ENCODE data around the gene CIDEA.

CIDEA gene

DNA sequence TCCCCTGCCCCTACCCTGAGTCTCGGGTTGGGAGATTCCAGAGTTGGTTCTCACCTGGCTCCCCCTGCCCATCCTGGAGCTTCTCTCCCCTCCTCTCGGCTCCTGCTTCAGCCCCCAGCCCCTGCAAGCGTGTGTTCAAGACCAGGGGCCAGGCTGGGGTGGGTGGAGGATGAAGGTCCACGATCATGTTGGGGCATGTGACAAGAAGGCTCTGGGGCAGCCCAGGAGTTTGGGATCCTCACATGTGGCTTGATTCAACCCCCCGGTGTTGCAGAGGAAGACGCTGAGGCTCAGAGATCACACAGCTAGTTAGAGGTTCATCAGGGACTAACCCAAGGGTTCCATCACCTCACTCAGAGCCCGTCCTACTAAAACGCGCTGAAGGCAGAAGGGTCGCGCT lies 39.7 kb downstream of the CIDEA start:
- H3K4me1 ChIP-seq (ENCODE audit: control insufficient read depth, low read depth, low read length): peaks cover 3% of the 10 kb centered on the region
- H3K9ac ChIP-seq (ENCODE audit: low read length): no peak overlapping the region
- no peaks in the 10 kb centered on the region for H3K9me3 ChIP-seq (ENCODE audit: control insufficient read depth, low read depth, low read length)
- H3K4me3 ChIP-seq (ENCODE audit: low read length): no peak overlapping the region
- no peak overlapping the region for H3K27ac ChIP-seq (ENCODE audit: low read length)
- H3K27me3 ChIP-seq (ENCODE audit: control insufficient read depth, insufficient read depth, low read length): peaks cover 3% of the 10 kb centered on the region
- H3K36me3 ChIP-seq (ENCODE audit: control insufficient read depth, low read depth, low read length): no peaks in the 10 kb centered on the region

DNA sequence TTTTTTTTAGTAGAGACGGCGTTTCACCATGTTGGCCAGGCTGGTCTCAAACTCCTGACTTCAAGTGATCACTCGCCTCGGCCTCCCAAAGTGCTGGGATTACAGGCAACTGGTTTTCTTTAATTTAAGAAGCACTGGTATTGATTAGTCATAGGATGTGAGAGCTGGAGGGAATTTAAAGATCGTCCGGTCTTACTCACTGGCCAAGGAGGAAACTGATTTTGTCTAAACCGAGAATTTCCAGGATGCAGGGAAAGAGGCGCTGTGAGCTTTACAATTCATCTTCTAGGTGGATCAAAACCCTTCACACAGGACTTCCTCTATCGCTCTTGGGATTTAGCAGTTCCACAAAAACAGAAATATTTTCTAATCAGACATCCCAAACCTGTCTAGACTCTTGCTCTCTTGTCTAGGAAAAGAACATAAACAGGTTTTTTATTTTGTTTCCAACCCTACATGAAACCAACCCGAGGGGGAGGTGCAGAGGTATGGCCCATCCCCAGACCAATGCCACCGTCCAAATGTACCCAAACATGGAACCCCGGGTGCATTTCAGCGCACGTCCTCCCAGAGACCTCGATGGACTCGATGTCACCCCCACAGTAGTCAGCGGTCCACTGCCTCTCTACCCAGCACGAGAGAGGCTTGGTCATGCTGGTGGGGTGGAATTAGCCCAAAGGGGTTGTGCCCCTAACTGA lies 41.4 kb downstream of the CIDEA start:
- Histone ChIP-seq H3K36me3 (ENCODE audit: control insufficient read depth, low read depth, low read length) (no peaks in the 10 kb centered on the region), H3K27me3 (ENCODE audit: control insufficient read depth, insufficient read depth, low read length) (no peaks in the 10 kb centered on the region), H3K9ac (ENCODE audit: low read length) (no peak overlapping the region), H3K27ac (ENCODE audit: low read length) (no peak overlapping the region), H3K4me3 (ENCODE audit: low read length) (no peak overlapping the region), H3K4me1 (ENCODE audit: control insufficient read depth, low read depth, low read length) (no peaks in the 10 kb centered on the region), H3K9me3 (ENCODE audit: control insufficient read depth, low read depth, low read length) (no peaks in the 10 kb centered on the region)

- no peak overlapping the region for H3K9ac ChIP-seq (ENCODE audit: low read length)
- no peaks in the 10 kb centered on the region for H3K9me3 ChIP-seq (ENCODE audit: control insufficient read depth, low read depth, low read length)
- no peak overlapping the region for H3K4me3 ChIP-seq (ENCODE audit: low read length)
- no peak overlapping the region for H3K27ac ChIP-seq (ENCODE audit: low read length)
- no peaks in the 10 kb centered on the region for H3K36me3 ChIP-seq (ENCODE audit: control insufficient read depth, low read depth, low read length)
- H3K4me1 ChIP-seq (ENCODE audit: control insufficient read depth, low read depth, low read length): no peaks in the 10 kb centered on the region
- H3K27me3 ChIP-seq (ENCODE audit: control insufficient read depth, insufficient read depth, low read length): no peaks in the 10 kb centered on the region
Observed at GRCh38 chr18:12296087-12296403, 41.9 kb downstream of the CIDEA start.

DNA sequence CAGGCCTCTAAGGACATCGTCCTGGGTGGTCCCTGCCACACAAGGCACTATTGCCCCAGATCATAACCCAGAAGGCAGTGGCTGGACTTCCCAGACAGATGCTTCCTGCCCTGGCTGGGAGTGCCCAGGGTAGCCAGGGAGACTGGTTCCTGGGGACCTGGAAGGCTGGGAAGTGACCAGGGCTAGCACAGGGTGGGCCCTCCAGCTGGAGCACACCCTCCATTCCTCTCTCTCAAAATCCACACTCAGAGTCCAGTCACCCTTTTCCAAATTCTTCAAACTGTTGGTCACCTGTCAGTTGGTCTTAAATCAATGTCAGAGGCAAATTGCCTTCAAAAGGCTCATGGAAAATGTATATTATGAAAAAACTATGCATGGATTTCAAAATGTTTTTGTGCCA lies 42.3 kb downstream of the CIDEA start:
- no peak overlapping the region for H3K4me3 ChIP-seq (ENCODE audit: low read length)

GRCh38 chr18:12299862-12300261 lies 45.7 kb downstream of the CIDEA start:
- Histone ChIP-seq H3K4me3 (ENCODE audit: low read length) (no peak overlapping the region), H3K4me1 (ENCODE audit: control insufficient read depth, low read depth, low read length) (no peaks in the 10 kb centered on the region)

More for the DNA sequence above, 42.3 kb downstream of the CIDEA start:
- Histone ChIP-seq H3K4me1 (ENCODE audit: control insufficient read depth, low read depth, low read length) (no peaks in the 10 kb centered on the region), H3K9ac (ENCODE audit: low read length) (no peak overlapping the region), H3K36me3 (ENCODE audit: control insufficient read depth, low read depth, low read length) (no peaks in the 10 kb centered on the region), H3K9me3 (ENCODE audit: control insufficient read depth, low read depth, low read length) (no peaks in the 10 kb centered on the region), H3K27me3 (ENCODE audit: control insufficient read depth, insufficient read depth, low read length) (no peaks in the 10 kb centered on the region), H3K27ac (ENCODE audit: low read length) (no peak overlapping the region)

GRCh38 chr18:12301263-12302005 lies 47.3 kb downstream of the CIDEA start:
- Histone ChIP-seq H3K27me3 (ENCODE audit: control insufficient read depth, insufficient read depth, low read length) (peaks cover 21% of the 10 kb centered on the region), H3K9ac (ENCODE audit: low read length) (no peak overlapping the region), H3K9me3 (ENCODE audit: control insufficient read depth, low read depth, low read length) (no peaks in the 10 kb centered on the region), H3K36me3 (ENCODE audit: control insufficient read depth, low read depth, low read length) (no peaks in the 10 kb centered on the region), H3K27ac (ENCODE audit: low read length) (no peak overlapping the region), H3K4me3 (ENCODE audit: low read length) (no peak overlapping the region), H3K4me1 (ENCODE audit: control insufficient read depth, low read depth, low read length) (peaks cover 8% of the 10 kb centered on the region)

More at GRCh38 chr18:12299862-12300261, 45.7 kb downstream of the CIDEA start:
- Histone ChIP-seq H3K9me3 (ENCODE audit: control insufficient read depth, low read depth, low read length) (no peaks in the 10 kb centered on the region), H3K27ac (ENCODE audit: low read length) (no peak overlapping the region), H3K36me3 (ENCODE audit: control insufficient read depth, low read depth, low read length) (no peaks in the 10 kb centered on the region), H3K9ac (ENCODE audit: low read length) (no peak overlapping the region), H3K27me3 (ENCODE audit: control insufficient read depth, insufficient read depth, low read length) (peaks cover 6% of the 10 kb centered on the region)

DNA sequence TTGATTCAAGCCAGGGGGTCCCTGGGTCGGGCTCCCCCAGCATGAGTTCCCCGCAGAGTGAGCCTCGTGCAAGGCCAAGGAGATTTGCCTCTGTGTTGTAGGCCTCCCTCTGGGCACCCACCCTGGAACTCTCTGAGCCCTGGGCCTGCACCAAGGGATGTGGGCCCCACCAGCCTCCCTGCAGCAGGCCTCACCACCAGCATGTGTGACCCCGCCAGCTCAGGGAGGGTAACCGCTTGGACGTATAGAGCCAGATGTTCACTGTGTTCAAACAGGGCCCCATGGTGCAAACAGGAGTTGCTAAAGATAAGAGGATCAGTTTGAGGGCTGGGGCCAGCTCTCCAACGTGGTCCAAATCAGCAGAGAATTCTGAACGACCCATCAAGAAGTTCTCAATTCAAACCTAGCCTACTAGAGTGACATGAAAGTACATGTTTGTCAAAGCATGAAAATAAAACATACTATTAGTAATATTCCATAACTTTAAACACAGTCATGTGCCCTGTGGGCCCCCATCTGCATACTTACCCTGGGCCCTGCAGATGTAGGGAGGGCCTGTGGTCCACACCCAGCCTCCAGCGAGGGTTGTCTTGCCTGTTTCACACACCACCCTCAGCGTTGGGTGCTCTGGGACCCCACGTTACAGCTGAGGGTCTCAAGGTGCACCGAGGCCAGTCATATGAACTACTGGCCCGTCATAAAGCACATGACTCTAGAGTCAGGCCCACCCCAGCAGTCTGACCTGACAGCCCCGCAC lies 48.4 kb downstream of the CIDEA start:
- Histone ChIP-seq H3K4me3 (ENCODE audit: low read length) (no peak overlapping the region), H3K9ac (ENCODE audit: low read length) (no peak overlapping the region), H3K9me3 (ENCODE audit: control insufficient read depth, low read depth, low read length) (no peaks in the 10 kb centered on the region), H3K36me3 (ENCODE audit: control insufficient read depth, low read depth, low read length) (no peaks in the 10 kb centered on the region), H3K4me1 (ENCODE audit: control insufficient read depth, low read depth, low read length) (peaks cover 15% of the 10 kb centered on the region), H3K27me3 (ENCODE audit: control insufficient read depth, insufficient read depth, low read length) (peaks cover 32% of the 10 kb centered on the region), H3K27ac (ENCODE audit: low read length) (no peak overlapping the region)

- no peak overlapping the region for H3K9ac ChIP-seq (ENCODE audit: low read length)
- H3K27ac ChIP-seq (ENCODE audit: low read length): no peak overlapping the region
- H3K4me1 ChIP-seq (ENCODE audit: control insufficient read depth, low read depth, low read length): peaks cover 19% of the 10 kb centered on the region
- H3K36me3 ChIP-seq (ENCODE audit: control insufficient read depth, low read depth, low read length): no peaks in the 10 kb centered on the region
- H3K27me3 ChIP-seq (ENCODE audit: control insufficient read depth, insufficient read depth, low read length): peaks cover 45% of the 10 kb centered on the region
- H3K9me3 ChIP-seq (ENCODE audit: control insufficient read depth, low read depth, low read length): no peaks in the 10 kb centered on the region
- no peak overlapping the region for H3K4me3 ChIP-seq (ENCODE audit: low read length)
Observed at GRCh38 chr18:12304351-12305210, 50.4 kb downstream of the CIDEA start.

GRCh38 chr18:12305211-12305610 lies 51.0 kb downstream of the CIDEA start:
- Histone ChIP-seq H3K27ac (ENCODE audit: low read length) (no peak overlapping the region), H3K4me3 (ENCODE audit: low read length) (no peak overlapping the region), H3K27me3 (ENCODE audit: control insufficient read depth, insufficient read depth, low read length) (peaks cover 49% of the 10 kb centered on the region), H3K4me1 (ENCODE audit: control insufficient read depth, low read depth, low read length) (peaks cover 22% of the 10 kb centered on the region), H3K9ac (ENCODE audit: low read length) (no peak overlapping the region), H3K9me3 (ENCODE audit: control insufficient read depth, low read depth, low read length) (no peaks in the 10 kb centered on the region), H3K36me3 (ENCODE audit: control insufficient read depth, low read depth, low read length) (no peaks in the 10 kb centered on the region)

DNA sequence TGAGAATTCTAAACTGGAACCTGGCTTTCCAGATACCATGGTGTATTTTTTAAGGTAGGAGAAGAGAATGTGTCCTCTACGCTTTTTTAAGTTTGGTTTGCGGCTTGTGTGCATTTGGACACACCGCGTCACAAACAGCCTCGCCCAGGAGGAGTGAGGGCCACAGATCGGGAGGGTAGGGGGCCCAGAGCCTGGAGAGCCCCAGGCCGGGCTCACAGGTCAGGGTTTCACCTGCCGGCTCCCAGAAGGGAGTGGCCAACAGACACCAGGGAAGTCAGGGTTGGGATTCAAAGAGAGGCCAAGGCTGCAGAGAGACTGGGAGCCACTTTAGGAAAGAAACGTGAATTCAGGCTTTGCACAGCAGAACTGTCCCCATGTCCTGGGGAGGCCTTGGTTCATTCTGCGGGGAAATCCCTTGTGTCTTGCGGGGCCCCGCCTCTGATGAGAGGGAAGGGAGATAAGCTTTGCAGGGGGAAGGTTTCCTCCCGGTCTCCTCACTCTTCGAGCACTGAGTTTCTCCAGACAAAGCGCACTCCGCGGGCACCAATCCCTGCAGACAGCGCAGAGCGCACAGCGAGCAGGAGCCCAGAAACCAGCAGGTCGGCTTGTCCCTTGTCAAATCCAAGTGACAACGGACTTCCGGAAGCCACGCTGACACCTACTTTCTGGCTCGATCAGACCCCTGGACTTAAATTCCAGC lies 51.9 kb downstream of the CIDEA start:
- no peak overlapping the region for H3K27ac ChIP-seq (ENCODE audit: low read length)
- no peak overlapping the region for H3K9ac ChIP-seq (ENCODE audit: low read length)
- H3K4me1 ChIP-seq (ENCODE audit: control insufficient read depth, low read depth, low read length): peaks cover 22% of the 10 kb centered on the region
- no peaks in the 10 kb centered on the region for H3K9me3 ChIP-seq (ENCODE audit: control insufficient read depth, low read depth, low read length)
- no peaks in the 10 kb centered on the region for H3K36me3 ChIP-seq (ENCODE audit: control insufficient read depth, low read depth, low read length)
- H3K27me3 ChIP-seq (ENCODE audit: control insufficient read depth, insufficient read depth, low read length): peaks cover 49% of the 10 kb centered on the region
- peak overlapping the region; percentile 7 for H3K4me3 ChIP-seq (ENCODE audit: low read length)
